Fibroblast of skin of abdomen (primary cell): Measurements from ENCODE around the gene CHD9.
"Not testable (repeated sequence)": the region's sequence is repeated elsewhere in the genome, so short reads cannot be mapped to it uniquely, and the experiment has no call there.

Experiments
- DNase-seq: peaks from one replicate; pipeline ENCODE4 v3.0.0-alpha.2; 2013

Gene CHD9

GRCh38 chr16:53142823-53143568, 88.2 kb downstream of the CHD9 start:
- no peak for DNase-seq

- no peak for DNase-seq
These were observed 92.8 kb downstream of the CHD9 start for GRCh38 chr16:53147500-53148065.

GRCh38 chr16:53150769-53151168, 96.0 kb downstream of the CHD9 start:
- DNase-seq, result no peak

- no peak for DNase-seq
These were observed 97.5 kb downstream of the CHD9 start for GRCh38 chr16:53152329-53152728.

- DNase-seq, result no peak
These were observed 98.3 kb downstream of the CHD9 start for GRCh38 chr16:53153130-53153529.

GRCh38 chr16:53154513-53154912, 99.7 kb downstream of the CHD9 start:
- no peak for DNase-seq

- DNase-seq, result peak; percentile 35
These were observed 101.7 kb downstream of the CHD9 start for GRCh38 chr16:53156516-53156915.

- DNase-seq, result peak; percentile 55
These were observed 105.1 kb downstream of the CHD9 start for GRCh38 chr16:53159781-53160436.

GRCh38 chr16:53166099-53166498, 111.3 kb downstream of the CHD9 start:
- no peak for DNase-seq

- DNase-seq, result no peak
These were observed 114.0 kb downstream of the CHD9 start for GRCh38 chr16:53168744-53169143.

- DNase-seq, result no peak
These were observed 117.7 kb downstream of the CHD9 start for GRCh38 chr16:53172517-53172916.

- DNase-seq, result no peak
These were observed 120.3 kb downstream of the CHD9 start for GRCh38 chr16:53175118-53175517.

GRCh38 chr16:53176434-53176833, 121.6 kb downstream of the CHD9 start:
- DNase-seq, result no peak

- no peak for DNase-seq
These were observed 128.7 kb downstream of the CHD9 start for GRCh38 chr16:53183442-53183841.

- DNase-seq, result not testable (repeated sequence)
These were observed 130.9 kb downstream of the CHD9 start for GRCh38 chr16:53185741-53186140.

- DNase-seq, result no peak
These were observed 133.0 kb downstream of the CHD9 start for GRCh38 chr16:53187775-53188174.

GRCh38 chr16:53191413-53191812, 136.6 kb downstream of the CHD9 start:
- no peak for DNase-seq

- no peak for DNase-seq
These were observed 144.1 kb downstream of the CHD9 start for GRCh38 chr16:53198933-53199332.

GRCh38 chr16:53201900-53202299, 147.1 kb downstream of the CHD9 start:
- DNase-seq, result no peak

- no peak for DNase-seq
These were observed 147.6 kb downstream of the CHD9 start for GRCh38 chr16:53202398-53202797.

- DNase-seq, result peak; percentile 87
These were observed 153.3 kb downstream of the CHD9 start for GRCh38 chr16:53207810-53208752.

- no peak for DNase-seq
These were observed 154.6 kb downstream of the CHD9 start for GRCh38 chr16:53209429-53209828.

- no peak for DNase-seq
These were observed 155.1 kb downstream of the CHD9 start for GRCh38 chr16:53209877-53210276.
